DOHH2 (cell line): ENCODE results near the gene SOAT2.

Experiments used
- CTCF ChIP-seq: fragments of 200-600 bp; sonication (generic); IDR thresholded peaks from one replicate; pipeline ENCODE4 v1.5.1; 2014; ENCODE audit warnings: antibody characterized with exemption, mild to moderate bottlenecking, low read depth, low read length; ENCODE audit not compliant: poor library complexity, severe bottlenecking
- EZH2phosphoT487 ChIP-seq: fragments of 200-600 bp; sonication (generic); IDR thresholded peaks from 2 replicates; pipeline ENCODE4 v1.6.1; 2017; ENCODE audit warnings: borderline replicate concordance, mild to moderate bottlenecking, antibody characterized with exemption, low read length, moderate library complexity, mixed read lengths

DNA sequence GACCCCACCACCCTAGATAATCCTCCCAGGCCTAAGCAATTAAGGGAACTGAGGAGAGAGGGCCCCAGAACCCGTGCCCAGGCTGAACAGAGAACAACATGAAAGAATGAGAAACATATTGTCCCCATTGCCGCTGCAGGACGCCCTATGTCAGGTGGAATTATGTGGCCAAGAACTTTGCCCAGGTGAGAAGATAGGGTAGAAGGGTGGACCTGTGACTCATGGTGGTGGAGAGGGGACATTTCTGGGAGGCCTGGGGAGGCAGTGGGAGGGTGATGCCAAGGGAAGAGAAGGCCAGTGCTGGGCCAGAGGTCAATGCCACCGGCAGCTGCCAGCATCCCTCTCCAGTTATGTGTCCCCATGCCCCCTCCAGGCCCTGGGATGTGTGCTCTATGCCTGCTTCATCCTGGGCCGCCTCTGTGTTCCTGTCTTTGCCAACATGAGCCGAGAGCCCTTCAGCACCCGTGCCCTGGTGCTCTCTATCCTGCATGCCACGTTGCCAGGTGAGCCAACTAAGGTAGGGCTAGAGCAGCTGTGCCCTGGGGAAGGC, 15.5 kb downstream of the SOAT2 start:
- TF ChIP-seq CTCF (no peak), EZH2phosphoT487 (no peak)
